GM21825 (cell line): ENCODE measurements around the gene SYNPR.
"Not testable (repeated sequence)": the region's sequence is repeated elsewhere in the genome, so short reads cannot be mapped to it uniquely, and the experiment has no call there.

Experiments used
- ATAC-seq: cut with Tn5 transposase; IDR thresholded peaks from one replicate; pipeline ENCODE4 v1.9.1; 2021; ENCODE audit warnings: mild to moderate bottlenecking, moderate library complexity; ENCODE audit not compliant: unreplicated experiment

SYNPR gene

GRCh38 chr3:63607716-63608115 is 329.6 kb downstream of the SYNPR start:
- ATAC-seq, result no peak

- no peak for ATAC-seq
These were observed 331.3 kb downstream of the SYNPR start for GRCh38 chr3:63609408-63609807.

GRCh38 chr3:63609834-63610233 is 331.7 kb downstream of the SYNPR start:
- ATAC-seq, result no peak

- no peak for ATAC-seq
These were observed 333.3 kb downstream of the SYNPR start for GRCh38 chr3:63611382-63611781.

GRCh38 chr3:63613561-63613960 is 335.5 kb downstream of the SYNPR start:
- ATAC-seq, result no peak

- ATAC-seq, result no peak
These were observed 339.3 kb downstream of the SYNPR start for GRCh38 chr3:63617391-63617790.

- ATAC-seq, result no peak
These were observed 346.9 kb downstream of the SYNPR start for GRCh38 chr3:63624941-63625560.

- ATAC-seq, result no peak
These were observed 353.6 kb downstream of the SYNPR start for GRCh38 chr3:63631670-63632069.

GRCh38 chr3:63635186-63635585 is 357.1 kb downstream of the SYNPR start:
- no peak for ATAC-seq

- ATAC-seq, result no peak
These were observed 361.7 kb downstream of the SYNPR start for GRCh38 chr3:63639806-63640205.

- no peak for ATAC-seq
These were observed 364.4 kb downstream of the SYNPR start for GRCh38 chr3:63642488-63642887.

GRCh38 chr3:63644212-63644797 is 366.2 kb downstream of the SYNPR start:
- no peak for ATAC-seq

GRCh38 chr3:63644928-63645781 is 367.0 kb downstream of the SYNPR start:
- not testable (repeated sequence) for ATAC-seq

- no peak for ATAC-seq
These were observed 374.1 kb downstream of the SYNPR start, which contains the start of gene SNTN for GRCh38 chr3:63652066-63652725. TSS of gene SNTN (plus strand) at chr3:63652675. CDS start at chr3:63652688, 13 bp downstream.

- ATAC-seq, result no peak
These were observed 376.1 kb downstream of the SYNPR start for GRCh38 chr3:63654211-63654610.

- no peak for ATAC-seq
These were observed 376.8 kb downstream of the SYNPR start for GRCh38 chr3:63654931-63655330.

GRCh38 chr3:63655519-63655918 is 377.4 kb downstream of the SYNPR start:
- no peak for ATAC-seq

- no peak for ATAC-seq
These were observed 378.7 kb downstream of the SYNPR start for GRCh38 chr3:63656786-63657185.

- no peak for ATAC-seq
These were observed 383.1 kb downstream of the SYNPR start for GRCh38 chr3:63661242-63661641.

GRCh38 chr3:63662011-63662410 is 383.9 kb downstream of the SYNPR start:
- ATAC-seq, result no peak

- no peak for ATAC-seq
These were observed 384.4 kb downstream of the SYNPR start for GRCh38 chr3:63662500-63662899.
